K562 (cell line): ENCODE data around the gene LLPH. TPM values are rescaled to one million over a fixed set of nuclear protein-coding genes. Genes with fewer than 3 reads are reported as not detected.

Experiments
- CBX1 ChIP-seq: sonication (generic); IDR thresholded peaks from 2 replicates; pipeline ENCODE4 v1.6.1; 2016; ENCODE audit warnings: antibody characterized with exemption, low read depth, mild to moderate bottlenecking
- CEBPB ChIP-seq: fragments of 450-650 bp; IDR thresholded peaks from 2 replicates; pipeline ENCODE4 v1.6.1; 2016; ENCODE audit warnings: missing genetic modification characterization, missing compliant biosample characterization
- CHD1 ChIP-seq: fragments of 200-600 bp; sonication (generic); IDR thresholded peaks from one replicate; pipeline ENCODE4 v1.6.1; 2012; ENCODE audit warnings: mild to moderate bottlenecking, moderate library complexity, low read length, inconsistent platforms
- FOXK2 ChIP-seq, 2 experiments: fragments of 450-650 bp; IDR thresholded peaks in 1 of 2; conservative IDR thresholded peaks in 1 of 2; 2 replicates each; pipeline ENCODE4 v1.6.1; 2016; ENCODE audit warnings: low read depth in 2 of 2, mild to moderate bottlenecking in 1 of 2
- HIVEP1 ChIP-seq: fragments of 250-450 bp; sonication (Bioruptor Pico); IDR thresholded peaks from 2 replicates; pipeline ENCODE4 v1.4.0; 2020; ENCODE audit warnings: mild to moderate bottlenecking
- IRF2 ChIP-seq: sonication (generic); formaldehyde crosslinking; IDR thresholded peaks from 2 replicates; pipeline ENCODE4 v1.8.1; 2022; ENCODE audit warnings: mild to moderate bottlenecking, missing genetic modification reagents
- MXI1 ChIP-seq: IDR thresholded peaks from 2 replicates; pipeline ENCODE4 v1.6.1; 2011; ENCODE audit warnings: low read depth, mild to moderate bottlenecking, improper control_type of control experiment, low read length
- MYC ChIP-seq, 2 experiments: fragments of 250-450 bp in 1 of 2; sonication (Bioruptor Pico) in 1 of 2; IDR thresholded peaks; 2 replicates each; pipeline versions ENCODE4 v1.5.1 to v1.6.1; 2012 to 2021; ENCODE audit warnings: low read depth in 2 of 2, borderline replicate concordance in 1 of 2, improper control_type of control experiment in 1 of 2, low read length in 1 of 2, mild to moderate bottlenecking in 1 of 2, moderate library complexity in 1 of 2
- NFYB ChIP-seq: IDR thresholded peaks from 2 replicates; pipeline ENCODE4 v1.6.1; 2011; ENCODE audit warnings: mild to moderate bottlenecking, moderate library complexity; ENCODE audit not compliant: insufficient read length; ENCODE audit errors: extremely low read depth
- RFX5 ChIP-seq: IDR thresholded peaks from 2 replicates; pipeline ENCODE4 v1.6.1; 2011; ENCODE audit warnings: low read depth, mild to moderate bottlenecking, improper control_type of control experiment, low read length
- SAP30 ChIP-seq: fragments of 200-600 bp; sonication (generic); IDR thresholded peaks from 2 replicates; pipeline ENCODE4 v1.6.1; 2012; ENCODE audit warnings: borderline replicate concordance, low read depth, mild to moderate bottlenecking, moderate library complexity, low read length, control low read depth, inconsistent platforms; ENCODE audit not compliant: insufficient read depth, poor library complexity, severe bottlenecking
- ZFP30 ChIP-seq: fragments of 250-450 bp; sonication (Bioruptor Pico); IDR thresholded peaks from 2 replicates; pipeline ENCODE4 v1.8.0; 2022; ENCODE audit warnings: moderate library complexity, mild to moderate bottlenecking, inconsistent platforms, borderline replicate concordance
- ZNF384 ChIP-seq: IDR thresholded peaks from 2 replicates; pipeline ENCODE4 v1.6.1; 2012; ENCODE audit warnings: low read depth, low read length, improper control_type of control experiment
- ZNF586 ChIP-seq: fragments of 450-650 bp; formaldehyde crosslinking; conservative IDR thresholded peaks from 2 replicates; pipeline ENCODE4 v1.4.0; 2020; ENCODE audit warnings: mild to moderate bottlenecking, moderate library complexity
- polyA plus RNA-seq, 8 experiments: library from polyadenylated mRNA; depleted of rRNA in 4 of 8; stranded (reverse) in 5 of 8; unstranded in 3 of 8; fragments of >200 nt; fragmentation: Nextera tagmentation in 2 of 8; fragmentation: Illumina TruSeq in 1 of 8; extraction: Ambion mirVana in 2 of 8; extraction: Trizol in 1 of 8; gene quantifications; 2 replicates each; pipeline versions ENCODE4 v1.2.1 to v1.2.3, GENCODE V29; 2011 to 2014; ENCODE audit warnings: inconsistent platforms in 1 of 8, missing spikeins in 1 of 8
- total RNA-seq, 7 experiments: library from RNA; depleted of rRNA in 6 of 7; stranded (reverse); fragments of >200 nt in 6 of 7; fragmentation: Illumina TruSeq in 2 of 7; extraction: Trizol in 2 of 7; gene quantifications; 2 replicates each; pipeline versions ENCODE4 v1.2.1 to v1.2.3, GENCODE V29; 2011 to 2021; ENCODE audit warnings: low replicate concordance in 1 of 7
- TF ChIP-seq, protein P1 (sequence below): fragments of 250-450 bp; sonication (Bioruptor Pico); IDR thresholded peaks from 2 replicates; pipeline ENCODE4 v1.5.0; 2020; ENCODE audit warnings: mild to moderate bottlenecking
- TF ChIP-seq, protein P2 (sequence below): conservative IDR thresholded peaks from 2 replicates; pipeline ENCODE4 v1.6.1; 2011; ENCODE audit warnings: low read depth, mild to moderate bottlenecking, low read length; ENCODE audit not compliant: control insufficient read depth
- TF ChIP-seq, protein P3 (sequence below), 2 experiments: IDR thresholded peaks; 2 replicates each; pipeline ENCODE4 v1.6.1; 2012; ENCODE audit warnings: improper control_type of control experiment in 2 of 2, low read depth in 2 of 2, low read length in 2 of 2, borderline replicate concordance in 1 of 2
- TF ChIP-seq, protein P4 (sequence below): fragments of 450-650 bp; formaldehyde crosslinking; IDR thresholded peaks from 2 replicates; pipeline ENCODE4 v1.4.0; 2020; ENCODE audit warnings: mild to moderate bottlenecking, moderate library complexity

LLPH gene
- total and polyA plus RNA-seq, 9 of the 15 experiments (the other 6 are each of a cell fraction or from before 2014, with no cell fraction given): 19.1 to 87.3 (median 59.6) TPM

DNA sequence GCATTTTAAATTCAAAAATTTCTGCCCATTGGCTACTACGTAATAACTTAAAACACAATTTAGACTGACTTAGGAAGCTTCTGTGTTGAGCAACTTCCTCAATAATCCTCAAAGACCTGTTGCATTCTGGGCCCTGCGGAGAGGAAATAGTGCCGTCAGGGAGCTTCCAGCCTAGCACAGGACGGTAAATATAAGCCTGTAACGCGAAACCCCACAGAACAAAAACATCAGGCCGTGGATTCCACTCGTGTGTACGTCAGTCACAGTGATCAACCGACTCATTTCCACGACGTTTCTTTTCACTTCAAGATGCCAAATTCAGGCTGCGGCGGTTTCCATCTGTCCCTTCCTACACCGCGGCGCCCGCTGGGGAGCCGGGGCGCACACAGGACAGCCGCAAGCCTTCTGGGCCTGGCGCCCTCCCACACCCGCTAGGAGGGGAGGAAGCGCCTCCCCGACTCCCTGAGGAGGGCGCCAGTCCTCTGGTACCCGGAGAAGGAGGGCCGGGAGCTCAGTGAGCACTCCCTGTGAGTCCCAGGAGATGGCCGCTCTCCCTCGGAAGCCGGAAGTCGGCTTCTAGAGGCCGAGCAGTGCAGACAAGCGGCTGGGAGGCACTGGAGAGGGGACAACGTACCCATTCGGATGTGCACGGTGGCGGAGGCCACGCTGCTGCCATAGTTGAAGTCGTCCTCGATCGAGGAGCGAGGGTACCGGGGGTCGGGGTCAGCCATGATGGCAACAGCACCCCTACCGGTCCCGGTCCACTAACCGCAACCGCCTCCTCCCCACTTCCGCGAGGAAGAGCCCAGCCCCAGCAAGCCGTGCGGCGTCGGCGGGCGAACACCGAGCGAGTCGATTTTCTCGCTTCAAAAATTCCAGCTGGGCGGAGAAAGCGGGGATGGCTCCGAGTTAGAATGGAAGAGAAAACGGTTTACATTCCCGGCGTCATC, 38.9 kb upstream of the LLPH start, which contains the start of gene TMBIM4 (continued):
- TF ChIP-seq NFYB (no peak), SAP30 (peak; percentile 80), RFX5 (no peak), ZFP30 (no peak), FOXK2 (conservative IDR thresholded peaks at IDR 0.05 in 1 of 2, IDR thresholded peaks at IDR 0.05 in 1 of 2; ENCODE audit: low read depth in 2 of 2) (peak; percentile 89), CBX1 (peak; percentile 82; the same call in 1 of the 2 replicates), ZNF384 (no peak; the same call in 1 of the 2 replicates), ZNF586 (no peak), HIVEP1 (CRISPR knock-in tag) (0 out of 2 replicates have a peak, but pooled peaks have one; percentile 58), CEBPB (tag) (peak; percentile 97), CHD1 (peak; percentile 69), IRF2 (CRISPR knock-in tag) (no peak), MYC (IDR thresholded peaks at IDR 0.05; ENCODE audit: low read depth, low read length) (peak; percentile 77), MYC (CRISPR knock-in tag; IDR thresholded peaks at IDR 0.05; ENCODE audit: borderline replicate concordance, low read depth) (peak; percentile 70; the same call in 1 of the 2 replicates), MXI1 (no peak)
- TF ChIP-seq, protein P1, sequence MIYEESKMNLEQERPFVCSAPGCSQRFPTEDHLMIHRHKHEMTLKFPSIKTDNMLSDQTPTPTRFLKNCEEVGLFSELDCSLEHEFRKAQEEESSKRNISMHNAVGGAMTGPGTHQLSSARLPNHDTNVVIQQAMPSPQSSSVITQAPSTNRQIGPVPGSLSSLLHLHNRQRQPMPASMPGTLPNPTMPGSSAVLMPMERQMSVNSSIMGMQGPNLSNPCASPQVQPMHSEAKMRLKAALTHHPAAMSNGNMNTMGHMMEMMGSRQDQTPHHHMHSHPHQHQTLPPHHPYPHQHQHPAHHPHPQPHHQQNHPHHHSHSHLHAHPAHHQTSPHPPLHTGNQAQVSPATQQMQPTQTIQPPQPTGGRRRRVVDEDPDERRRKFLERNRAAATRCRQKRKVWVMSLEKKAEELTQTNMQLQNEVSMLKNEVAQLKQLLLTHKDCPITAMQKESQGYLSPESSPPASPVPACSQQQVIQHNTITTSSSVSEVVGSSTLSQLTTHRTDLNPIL: no peak
- TF ChIP-seq, protein P2, sequence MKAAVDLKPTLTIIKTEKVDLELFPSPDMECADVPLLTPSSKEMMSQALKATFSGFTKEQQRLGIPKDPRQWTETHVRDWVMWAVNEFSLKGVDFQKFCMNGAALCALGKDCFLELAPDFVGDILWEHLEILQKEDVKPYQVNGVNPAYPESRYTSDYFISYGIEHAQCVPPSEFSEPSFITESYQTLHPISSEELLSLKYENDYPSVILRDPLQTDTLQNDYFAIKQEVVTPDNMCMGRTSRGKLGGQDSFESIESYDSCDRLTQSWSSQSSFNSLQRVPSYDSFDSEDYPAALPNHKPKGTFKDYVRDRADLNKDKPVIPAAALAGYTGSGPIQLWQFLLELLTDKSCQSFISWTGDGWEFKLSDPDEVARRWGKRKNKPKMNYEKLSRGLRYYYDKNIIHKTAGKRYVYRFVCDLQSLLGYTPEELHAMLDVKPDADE: peak; percentile 55; the same call in 1 of the 2 replicates
- TF ChIP-seq, protein P3, sequence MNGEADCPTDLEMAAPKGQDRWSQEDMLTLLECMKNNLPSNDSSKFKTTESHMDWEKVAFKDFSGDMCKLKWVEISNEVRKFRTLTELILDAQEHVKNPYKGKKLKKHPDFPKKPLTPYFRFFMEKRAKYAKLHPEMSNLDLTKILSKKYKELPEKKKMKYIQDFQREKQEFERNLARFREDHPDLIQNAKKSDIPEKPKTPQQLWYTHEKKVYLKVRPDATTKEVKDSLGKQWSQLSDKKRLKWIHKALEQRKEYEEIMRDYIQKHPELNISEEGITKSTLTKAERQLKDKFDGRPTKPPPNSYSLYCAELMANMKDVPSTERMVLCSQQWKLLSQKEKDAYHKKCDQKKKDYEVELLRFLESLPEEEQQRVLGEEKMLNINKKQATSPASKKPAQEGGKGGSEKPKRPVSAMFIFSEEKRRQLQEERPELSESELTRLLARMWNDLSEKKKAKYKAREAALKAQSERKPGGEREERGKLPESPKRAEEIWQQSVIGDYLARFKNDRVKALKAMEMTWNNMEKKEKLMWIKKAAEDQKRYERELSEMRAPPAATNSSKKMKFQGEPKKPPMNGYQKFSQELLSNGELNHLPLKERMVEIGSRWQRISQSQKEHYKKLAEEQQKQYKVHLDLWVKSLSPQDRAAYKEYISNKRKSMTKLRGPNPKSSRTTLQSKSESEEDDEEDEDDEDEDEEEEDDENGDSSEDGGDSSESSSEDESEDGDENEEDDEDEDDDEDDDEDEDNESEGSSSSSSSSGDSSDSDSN (IDR thresholded peaks at IDR 0.05; ENCODE audit: borderline replicate concordance in 1 of 2, low read depth in 2 of 2, low read length in 2 of 2): peak; percentile 95 to 99; a peak in 3 of 4 replicates
- TF ChIP-seq, protein P4, sequence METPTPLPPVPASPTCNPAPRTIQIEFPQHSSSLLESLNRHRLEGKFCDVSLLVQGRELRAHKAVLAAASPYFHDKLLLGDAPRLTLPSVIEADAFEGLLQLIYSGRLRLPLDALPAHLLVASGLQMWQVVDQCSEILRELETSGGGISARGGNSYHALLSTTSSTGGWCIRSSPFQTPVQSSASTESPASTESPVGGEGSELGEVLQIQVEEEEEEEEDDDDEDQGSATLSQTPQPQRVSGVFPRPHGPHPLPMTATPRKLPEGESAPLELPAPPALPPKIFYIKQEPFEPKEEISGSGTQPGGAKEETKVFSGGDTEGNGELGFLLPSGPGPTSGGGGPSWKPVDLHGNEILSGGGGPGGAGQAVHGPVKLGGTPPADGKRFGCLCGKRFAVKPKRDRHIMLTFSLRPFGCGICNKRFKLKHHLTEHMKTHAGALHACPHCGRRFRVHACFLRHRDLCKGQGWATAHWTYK (CRISPR knock-in tag): no peak; the same call in 1 of the 2 replicates
